Stimulated activated CD8-positive, alpha-beta memory T cell treated with anti-CD3 and anti-CD28 coated beads, Interleukin-7, amount 100 ng/mL, for 4 hours (primary cell): ENCODE data around the gene JAG1.
A peak's percentile ranks its signal among the peaks of the same experiment; 100 is the strongest.

Experiments used
- DNase-seq, 2 donors: peaks; one replicate each; pipeline ENCODE4 v3.0.0-alpha.2; 2020; ENCODE audit warnings: low read depth in 2 of 2

The JAG1 gene

GRCh38 chr20:10673842-10674683, at the start of gene JAG1:
Gene JAG1, minus strand, starts transcription at chr20:10673999. Its CDS starts 469 bp downstream, at chr20:10673530.
- DNase-seq = peak; percentile 17 to 57

GRCh38 chr20:10721976-10722375, 48.2 kb upstream of the JAG1 start:
- DNase-seq = no peak

- DNase-seq = no peak
Observed at GRCh38 chr20:10721137-10721896, 47.5 kb upstream of the JAG1 start.

DNA sequence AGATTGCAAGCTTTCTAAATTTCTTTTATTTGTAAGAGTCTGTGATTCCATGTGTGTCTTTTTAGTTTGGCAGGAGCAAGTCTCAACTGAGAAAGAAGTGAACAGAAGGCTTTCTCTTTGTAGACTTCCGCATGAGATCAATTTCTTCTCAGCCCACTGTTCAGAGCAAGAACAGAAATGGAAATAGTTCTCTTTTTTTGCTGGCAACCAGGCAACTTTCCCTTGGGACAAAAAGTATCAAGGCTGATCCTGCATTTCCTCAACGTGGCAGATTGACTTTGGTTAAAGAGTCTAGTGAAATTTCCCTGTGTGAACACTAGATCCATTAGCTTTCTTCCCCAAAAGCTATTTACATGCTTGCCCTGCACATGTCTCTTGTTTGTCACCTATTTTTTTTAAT, 46.8 kb upstream of the JAG1 start:
- DNase-seq = no peak

DNA sequence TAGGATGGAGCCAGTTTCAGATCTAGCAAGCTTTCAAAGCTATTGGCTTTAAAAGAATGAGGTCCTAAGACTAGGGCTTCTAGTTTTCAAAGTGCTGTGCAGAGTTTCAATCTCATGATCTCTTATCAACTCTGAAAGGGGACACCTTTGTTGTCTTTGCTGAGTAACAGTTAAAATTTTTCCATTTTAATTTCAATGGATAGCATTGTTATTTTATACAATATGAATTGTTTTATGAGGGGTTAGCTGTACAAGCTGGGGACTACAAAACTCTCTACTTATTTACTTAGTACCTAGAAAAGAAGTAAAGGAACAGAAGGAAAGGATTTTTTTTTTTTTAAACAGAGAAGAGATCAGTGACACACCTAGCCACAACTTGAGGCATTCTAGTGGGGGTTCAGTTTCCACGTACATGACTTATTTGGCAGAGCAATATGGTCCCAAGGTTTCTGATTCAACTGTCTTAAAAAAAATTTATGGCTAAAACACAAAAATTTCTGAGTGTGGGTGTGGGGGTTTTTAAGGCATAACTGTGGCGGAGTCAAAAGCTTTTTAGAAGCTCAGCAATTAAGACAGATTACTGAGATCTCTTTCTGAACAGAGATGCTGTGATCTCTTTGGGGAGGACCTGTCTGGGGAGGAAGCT, 46.1 kb upstream of the JAG1 start:
- no peak for DNase-seq

DNA sequence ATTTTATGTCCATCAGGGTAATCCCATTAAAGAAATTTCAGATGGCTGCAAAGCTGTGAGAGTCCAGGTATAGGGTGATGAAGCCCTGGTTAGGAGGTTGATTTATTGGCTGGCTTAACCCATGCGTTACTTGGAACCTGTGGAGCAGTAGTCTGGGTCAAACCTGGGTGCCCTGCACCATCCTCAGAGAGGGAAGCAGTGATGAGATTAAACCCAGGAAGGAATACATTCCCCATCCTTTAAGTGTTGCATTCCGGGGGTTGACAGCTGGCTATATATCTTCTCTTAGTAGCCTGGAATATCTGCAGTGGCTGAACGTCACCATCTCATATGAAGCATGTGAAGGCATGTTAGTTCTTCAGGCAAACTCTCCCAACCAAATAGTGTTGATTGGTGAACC, 44.9 kb upstream of the JAG1 start:
- no peak for DNase-seq

- DNase-seq = no peak
Observed at GRCh38 chr20:10716855-10717254, 43.1 kb upstream of the JAG1 start.

DNA sequence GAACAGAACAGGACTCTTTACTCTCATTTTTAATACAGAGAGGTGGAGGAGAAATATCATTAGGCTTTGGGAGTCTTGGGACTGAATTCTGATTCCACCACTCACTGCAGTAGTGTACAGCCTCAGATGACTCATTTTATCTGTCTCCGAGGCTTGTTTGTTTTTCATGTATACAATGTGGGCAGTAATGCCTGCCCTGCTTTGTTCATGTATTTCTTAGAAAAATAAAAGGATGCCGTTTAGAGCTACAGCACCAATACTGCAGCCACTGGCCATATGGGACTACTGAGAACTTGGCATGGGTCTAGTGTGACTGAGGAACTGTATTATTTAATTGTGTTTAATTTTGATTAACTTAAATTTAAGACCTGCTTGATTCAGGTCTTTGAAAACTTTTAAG, 41.2 kb upstream of the JAG1 start:
- DNase-seq = no peak

GRCh38 chr20:10714236-10714975, 40.6 kb upstream of the JAG1 start:
- DNase-seq = no peak

- DNase-seq = no peak
Observed at GRCh38 chr20:10713161-10713560, 39.4 kb upstream of the JAG1 start.

DNA sequence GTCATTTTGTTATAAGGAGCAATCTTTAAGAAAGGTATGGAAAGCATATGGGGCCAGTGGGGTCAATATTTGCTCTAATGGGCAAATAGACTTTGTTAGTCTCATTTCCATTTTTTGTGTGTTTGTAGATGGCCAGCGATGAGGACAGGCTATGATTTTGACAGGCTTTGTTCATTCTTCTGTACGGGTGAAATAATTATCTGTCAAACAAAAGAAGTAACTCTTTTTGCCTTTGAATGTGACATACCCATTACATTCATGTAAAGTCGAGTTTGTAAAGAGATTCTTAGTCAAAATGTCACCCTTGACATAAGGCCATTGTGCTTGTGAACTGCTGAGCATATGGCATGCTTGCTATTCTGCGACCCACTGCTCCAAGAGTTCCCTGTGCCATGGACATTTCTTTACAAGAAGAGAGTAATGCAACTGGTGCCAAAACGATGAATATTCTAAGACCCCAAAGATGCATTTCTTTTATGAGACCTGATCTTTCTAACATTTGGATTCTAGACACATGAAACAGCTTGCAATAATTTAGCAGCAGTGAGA, 38.2 kb upstream of the JAG1 start:
- DNase-seq = no peak

DNA sequence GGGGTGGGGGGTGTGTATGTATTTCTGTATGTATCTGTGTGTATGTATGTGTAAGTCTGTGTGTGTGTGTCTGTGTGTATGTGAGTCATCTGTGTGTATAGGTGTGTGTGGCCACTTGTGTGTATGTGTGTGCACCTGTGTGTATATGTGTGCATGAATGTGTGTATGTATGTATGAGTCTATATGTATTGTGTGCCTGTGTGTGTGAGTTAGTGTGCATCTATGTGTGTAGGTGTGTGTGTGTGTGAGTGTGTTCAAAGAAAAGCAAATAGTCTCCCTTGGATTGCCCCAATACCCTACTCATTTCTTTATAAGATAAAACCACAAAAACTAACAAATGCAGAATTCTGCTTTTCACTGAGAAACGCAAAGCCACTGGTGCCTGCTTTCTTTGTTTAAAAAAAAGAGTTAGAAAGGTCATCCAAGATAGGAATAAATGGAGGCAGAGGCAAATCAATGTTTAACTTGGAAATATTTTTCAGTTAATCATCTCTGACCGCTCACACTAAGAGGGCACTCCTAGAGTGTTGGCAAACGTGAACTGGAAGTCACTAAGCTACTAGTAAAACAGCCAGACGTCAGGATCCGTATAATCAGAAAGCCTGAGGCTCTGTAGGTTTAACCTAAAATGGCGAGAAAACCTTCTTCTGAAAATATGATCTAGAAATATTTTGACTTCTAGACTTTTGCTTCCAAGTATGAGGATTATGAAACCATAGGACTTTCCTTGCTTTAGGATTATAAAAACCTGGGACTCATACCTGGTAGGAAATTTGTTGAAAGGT, 37.4 kb upstream of the JAG1 start:
- no peak for DNase-seq

DNA sequence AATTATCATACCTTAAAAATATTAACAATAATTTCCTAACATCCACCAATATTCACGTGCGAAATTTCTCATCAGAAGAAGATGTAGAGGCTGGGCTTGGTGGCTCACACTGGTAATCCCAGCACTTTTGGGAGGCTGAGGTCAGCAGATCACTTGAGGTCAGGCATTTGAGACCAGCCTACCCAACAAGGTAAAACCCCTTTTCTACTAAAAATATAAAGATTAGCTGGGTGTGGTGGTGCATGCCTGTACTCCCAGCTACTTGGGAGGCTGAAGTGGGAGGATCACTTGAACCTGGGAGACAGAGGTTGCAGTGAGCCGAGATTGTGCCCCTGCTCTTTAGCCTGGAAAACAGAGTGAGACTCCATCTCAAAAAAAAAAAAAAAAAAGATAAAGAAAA, 36.1 kb upstream of the JAG1 start:
- no peak for DNase-seq

DNA sequence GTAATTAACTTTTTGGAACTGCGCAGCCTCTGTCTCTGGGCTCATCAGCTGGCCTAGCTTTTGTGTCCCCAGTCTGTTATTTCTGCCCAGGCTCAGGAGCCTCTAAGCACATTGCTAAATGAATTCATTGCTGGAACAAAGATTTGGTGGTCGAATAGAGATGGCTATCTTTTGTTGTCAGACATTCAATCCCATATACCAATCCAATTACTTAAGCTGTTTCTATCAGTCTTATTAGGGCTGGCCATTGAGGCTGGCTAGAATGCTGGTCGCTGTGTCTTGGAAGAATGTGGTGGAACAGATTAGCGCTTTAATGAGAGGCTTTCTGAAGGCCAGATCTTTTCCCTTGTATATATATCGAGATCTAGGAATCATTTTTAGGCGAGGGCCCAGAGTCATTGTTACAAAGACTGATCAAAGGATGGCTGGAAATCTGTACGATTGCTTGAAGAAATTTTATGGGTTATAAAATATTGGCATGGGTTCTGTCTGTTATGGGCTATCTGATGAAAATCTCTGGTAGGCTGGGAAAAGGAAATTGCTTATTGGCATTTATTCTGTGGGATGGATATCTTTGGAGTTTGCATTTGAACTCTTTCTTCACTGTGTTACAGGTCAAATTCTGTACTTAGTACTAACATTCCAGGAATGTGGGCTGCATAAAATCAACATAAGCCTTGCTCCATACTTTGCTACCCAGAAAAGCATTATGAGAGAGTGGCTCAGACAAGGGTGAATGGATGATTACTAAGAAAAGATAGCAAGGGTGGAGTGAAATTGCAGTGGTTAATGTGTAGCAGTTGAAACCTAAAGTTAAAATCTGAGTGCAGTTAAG, 34.8 kb upstream of the JAG1 start:
- no peak for DNase-seq

DNA sequence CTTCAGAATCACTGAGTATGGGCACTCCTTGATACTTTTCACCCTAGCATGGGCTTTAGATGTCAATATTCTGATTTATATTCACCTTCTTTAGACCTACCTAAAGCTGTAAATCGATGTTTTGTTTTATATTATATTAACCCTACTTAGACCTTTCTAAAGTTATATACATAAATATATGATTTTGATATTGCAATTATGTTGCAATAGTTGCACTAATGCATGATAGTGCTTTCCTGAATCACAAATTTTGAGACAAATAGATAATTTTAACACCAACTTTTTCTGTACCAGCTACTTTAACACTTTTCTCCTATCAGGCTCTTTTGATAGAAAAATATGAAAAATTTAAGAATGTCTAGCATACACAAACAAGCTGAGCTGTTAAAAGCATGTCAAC, 34.0 kb upstream of the JAG1 start:
- DNase-seq = no peak

- DNase-seq = no peak
Observed at GRCh38 chr20:10707068-10707467, 33.3 kb upstream of the JAG1 start.

- no peak for DNase-seq
Observed at GRCh38 chr20:10706460-10706811, 32.6 kb upstream of the JAG1 start.

DNA sequence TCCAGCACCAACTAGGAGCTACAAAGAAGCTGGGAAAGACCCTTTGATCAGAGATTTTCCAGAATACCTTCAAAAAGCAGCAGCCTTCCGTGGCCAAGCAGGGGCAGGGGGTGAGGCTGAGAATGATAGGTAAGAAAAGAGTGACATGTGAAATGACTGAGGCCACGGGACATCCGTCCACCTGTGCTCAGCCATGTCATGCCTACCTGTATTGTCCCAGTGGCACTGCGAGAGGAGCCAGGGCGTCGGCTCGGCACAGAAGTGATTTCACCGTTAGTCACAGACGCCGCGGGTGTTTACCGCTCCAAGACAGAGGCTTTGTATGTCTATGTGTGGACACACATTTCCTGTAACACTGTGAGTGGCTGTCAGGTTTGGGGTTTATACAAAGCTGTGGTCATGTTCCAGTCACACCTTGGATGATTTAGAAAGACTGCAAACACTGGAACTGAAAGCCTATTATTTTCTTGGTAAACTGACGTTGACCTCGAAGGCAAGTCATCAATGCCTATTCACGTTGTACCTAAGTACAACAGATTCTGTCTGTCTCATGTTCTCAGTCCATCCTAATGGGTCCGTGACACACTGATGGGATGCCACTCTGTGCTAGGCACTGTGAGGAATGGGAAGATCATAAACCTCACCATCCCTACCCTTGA, 32.1 kb upstream of the JAG1 start:
- DNase-seq = no peak

- no peak for DNase-seq
Observed at GRCh38 chr20:10701607-10702006, 27.8 kb upstream of the JAG1 start.

GRCh38 chr20:10699941-10700340, 26.1 kb upstream of the JAG1 start:
- DNase-seq = no peak
